HepG2 (cell line): Measurements from ENCODE around the gene AQP11. TPM values are rescaled to one million over a fixed set of nuclear protein-coding genes. Genes with fewer than 3 reads are reported as not detected.

Source experiments
- ARHGAP35 ChIP-seq: sonication (generic); formaldehyde crosslinking; IDR thresholded peaks from 2 replicates; pipeline ENCODE4 v1.9.0; 2022; ENCODE audit warnings: mild to moderate bottlenecking, inconsistent platforms, moderate library complexity, missing genetic modification reagents, borderline replicate concordance
- BRCA1 ChIP-seq: sonication (generic); formaldehyde crosslinking; IDR thresholded peaks from 2 replicates; pipeline ENCODE4 v1.4.0; 2020; ENCODE audit warnings: missing genetic modification reagents
- FOXA1 ChIP-seq, 2 experiments: fragments of 450-650 bp in 1 of 2; sonication (generic) in 1 of 2; formaldehyde crosslinking in 1 of 2; IDR thresholded peaks; 2 replicates each; pipeline versions ENCODE4 v1.4.0 to v1.6.1; 2016 to 2020; ENCODE audit warnings: missing genetic modification reagents in 1 of 2
- KDM1A ChIP-seq: IDR thresholded peaks from 2 replicates; pipeline ENCODE4 v1.6.1; 2016; ENCODE audit warnings: missing compliant biosample characterization
- NR1H2 ChIP-seq: sonication (generic); formaldehyde crosslinking; IDR thresholded peaks from 2 replicates; pipeline ENCODE4 v1.8.1; 2022; ENCODE audit warnings: low read depth, missing genetic modification reagents, borderline replicate concordance
- RFXANK ChIP-seq: IDR thresholded peaks from 2 replicates; pipeline ENCODE4 v1.6.1; 2016
- SP2 ChIP-seq: sonication (generic); formaldehyde crosslinking; IDR thresholded peaks from 2 replicates; pipeline ENCODE4 v1.5.1; 2020; ENCODE audit warnings: mild to moderate bottlenecking, missing genetic modification reagents
- ZNF678 ChIP-seq: sonication (generic); formaldehyde crosslinking; IDR thresholded peaks from 2 replicates; pipeline ENCODE4 v1.4.0; 2020; ENCODE audit warnings: mild to moderate bottlenecking, missing genetic modification reagents
- ZNF746 ChIP-seq: sonication (generic); formaldehyde crosslinking; IDR thresholded peaks from 2 replicates; pipeline ENCODE4 v1.8.0; 2022; ENCODE audit warnings: mild to moderate bottlenecking, missing genetic modification reagents
- ZNF777 ChIP-seq: sonication (generic); formaldehyde crosslinking; IDR thresholded peaks from 2 replicates; pipeline ENCODE4 v1.4.0; 2020; ENCODE audit warnings: missing genetic modification reagents
- polyA plus RNA-seq, 8 experiments: library from polyadenylated mRNA; depleted of rRNA in 3 of 8; stranded (reverse) in 7 of 8; unstranded in 1 of 8; fragments of >200 nt; fragmentation: Illumina TruSeq in 4 of 8; extraction: Trizol in 4 of 8; gene quantifications; 2 replicates each; pipeline versions ENCODE4 v1.2.1 to v1.2.3, GENCODE V29; 2011 to 2016; ENCODE audit warnings: low read depth in 4 of 8, missing spikeins in 1 of 8, mixed read lengths in 1 of 8; ENCODE audit not compliant: insufficient read depth in 1 of 8
- total RNA-seq, 5 experiments: library from RNA; depleted of rRNA; stranded (reverse); fragments of >200 nt; fragmentation: Illumina TruSeq; extraction: Trizol; gene quantifications; 2 replicates each; pipeline ENCODE4 v1.2.3, GENCODE V29; 2016; ENCODE audit warnings: low read depth in 1 of 5
- TF ChIP-seq, protein P1 (sequence below): sonication (generic); formaldehyde crosslinking; IDR thresholded peaks from 2 replicates; pipeline ENCODE4 v1.5.1; 2020; ENCODE audit warnings: mild to moderate bottlenecking, missing genetic modification reagents, borderline replicate concordance
- TF ChIP-seq, protein P2 (sequence below): sonication (generic); formaldehyde crosslinking; conservative IDR thresholded peaks from 2 replicates; pipeline ENCODE4 v1.8.0; 2022; ENCODE audit warnings: low read depth, missing genetic modification reagents
- TF ChIP-seq, protein P3 (sequence below): IDR thresholded peaks from 2 replicates; pipeline ENCODE4 v1.6.1; 2018; ENCODE audit warnings: missing genetic modification reagents
- TF ChIP-seq, protein P4 (sequence below): sonication (generic); formaldehyde crosslinking; IDR thresholded peaks from 2 replicates; pipeline ENCODE4 v1.8.1; 2023; ENCODE audit warnings: missing genetic modification reagents, inconsistent platforms, borderline replicate concordance
- TF ChIP-seq, protein P5 (sequence below): sonication (generic); formaldehyde crosslinking; IDR thresholded peaks from 2 replicates; pipeline ENCODE4 v1.4.0; 2020; ENCODE audit warnings: missing genetic modification reagents, mild to moderate bottlenecking, borderline replicate concordance
- TF ChIP-seq, protein P6 (sequence below): sonication (generic); formaldehyde crosslinking; IDR thresholded peaks from 2 replicates; pipeline ENCODE4 v1.4.0; 2020; ENCODE audit warnings: missing genetic modification reagents

The AQP11 gene
- total and polyA plus RNA-seq, 2 of the 13 experiments (the other 11 are each of a cell fraction or from before 2014, with no cell fraction given), result 10.4 to 15.3 TPM

DNA sequence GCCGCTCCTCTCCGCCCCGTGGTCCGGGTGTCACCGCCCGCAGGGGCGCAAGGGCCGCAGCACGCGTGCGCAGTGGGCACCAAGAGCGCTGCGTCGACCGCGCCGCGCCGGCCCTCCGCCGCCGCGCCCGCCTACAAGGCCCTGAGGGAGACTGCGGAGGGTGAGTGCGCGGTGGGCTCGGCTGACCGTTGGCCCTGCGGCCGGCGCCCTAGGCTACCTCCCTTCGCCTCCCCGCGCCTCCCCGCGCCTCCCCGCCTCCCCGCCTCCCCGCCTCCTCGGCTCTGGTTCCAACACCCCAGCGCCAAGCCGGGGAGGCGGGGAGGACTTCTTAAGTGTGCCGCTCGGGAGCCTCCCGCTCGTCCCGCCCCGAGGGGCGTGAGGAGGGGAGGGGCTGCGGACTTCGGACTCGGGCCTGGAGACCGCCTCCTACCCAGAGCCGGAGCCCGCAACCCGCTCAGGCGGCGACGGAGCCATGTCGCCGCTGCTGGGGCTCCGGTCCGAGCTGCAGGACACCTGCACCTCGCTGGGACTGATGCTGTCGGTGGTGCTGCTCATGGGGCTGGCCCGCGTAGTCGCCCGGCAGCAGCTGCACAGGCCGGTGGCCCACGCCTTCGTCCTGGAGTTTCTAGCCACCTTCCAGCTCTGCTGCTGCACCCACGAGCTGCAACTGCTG is at the start of gene AQP11 (continued):
- TF ChIP-seq, protein P1, sequence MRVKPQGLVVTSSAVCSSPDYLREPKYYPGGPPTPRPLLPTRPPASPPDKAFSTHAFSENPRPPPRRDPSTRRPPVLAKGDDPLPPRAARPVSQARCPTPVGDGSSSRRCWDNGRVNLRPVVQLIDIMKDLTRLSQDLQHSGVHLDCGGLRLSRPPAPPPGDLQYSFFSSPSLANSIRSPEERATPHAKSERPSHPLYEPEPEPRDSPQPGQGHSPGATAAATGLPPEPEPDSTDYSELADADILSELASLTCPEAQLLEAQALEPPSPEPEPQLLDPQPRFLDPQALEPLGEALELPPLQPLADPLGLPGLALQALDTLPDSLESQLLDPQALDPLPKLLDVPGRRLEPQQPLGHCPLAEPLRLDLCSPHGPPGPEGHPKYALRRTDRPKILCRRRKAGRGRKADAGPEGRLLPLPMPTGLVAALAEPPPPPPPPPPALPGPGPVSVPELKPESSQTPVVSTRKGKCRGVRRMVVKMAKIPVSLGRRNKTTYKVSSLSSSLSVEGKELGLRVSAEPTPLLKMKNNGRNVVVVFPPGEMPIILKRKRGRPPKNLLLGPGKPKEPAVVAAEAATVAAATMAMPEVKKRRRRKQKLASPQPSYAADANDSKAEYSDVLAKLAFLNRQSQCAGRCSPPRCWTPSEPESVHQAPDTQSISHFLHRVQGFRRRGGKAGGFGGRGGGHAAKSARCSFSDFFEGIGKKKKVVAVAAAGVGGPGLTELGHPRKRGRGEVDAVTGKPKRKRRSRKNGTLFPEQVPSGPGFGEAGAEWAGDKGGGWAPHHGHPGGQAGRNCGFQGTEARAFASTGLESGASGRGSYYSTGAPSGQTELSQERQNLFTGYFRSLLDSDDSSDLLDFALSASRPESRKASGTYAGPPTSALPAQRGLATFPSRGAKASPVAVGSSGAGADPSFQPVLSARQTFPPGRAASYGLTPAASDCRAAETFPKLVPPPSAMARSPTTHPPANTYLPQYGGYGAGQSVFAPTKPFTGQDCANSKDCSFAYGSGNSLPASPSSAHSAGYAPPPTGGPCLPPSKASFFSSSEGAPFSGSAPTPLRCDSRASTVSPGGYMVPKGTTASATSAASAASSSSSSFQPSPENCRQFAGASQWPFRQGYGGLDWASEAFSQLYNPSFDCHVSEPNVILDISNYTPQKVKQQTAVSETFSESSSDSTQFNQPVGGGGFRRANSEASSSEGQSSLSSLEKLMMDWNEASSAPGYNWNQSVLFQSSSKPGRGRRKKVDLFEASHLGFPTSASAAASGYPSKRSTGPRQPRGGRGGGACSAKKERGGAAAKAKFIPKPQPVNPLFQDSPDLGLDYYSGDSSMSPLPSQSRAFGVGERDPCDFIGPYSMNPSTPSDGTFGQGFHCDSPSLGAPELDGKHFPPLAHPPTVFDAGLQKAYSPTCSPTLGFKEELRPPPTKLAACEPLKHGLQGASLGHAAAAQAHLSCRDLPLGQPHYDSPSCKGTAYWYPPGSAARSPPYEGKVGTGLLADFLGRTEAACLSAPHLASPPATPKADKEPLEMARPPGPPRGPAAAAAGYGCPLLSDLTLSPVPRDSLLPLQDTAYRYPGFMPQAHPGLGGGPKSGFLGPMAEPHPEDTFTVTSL (CRISPR knock-in tag), result no peak
- no peak for TF ChIP-seq KDM1A (CRISPR knock-in tag)
- TF ChIP-seq BRCA1 (CRISPR knock-in tag), result no peak
- no peak for TF ChIP-seq NR1H2 (CRISPR knock-in tag)
- no peak for TF ChIP-seq RFXANK (CRISPR knock-in tag)
- TF ChIP-seq, protein P2, sequence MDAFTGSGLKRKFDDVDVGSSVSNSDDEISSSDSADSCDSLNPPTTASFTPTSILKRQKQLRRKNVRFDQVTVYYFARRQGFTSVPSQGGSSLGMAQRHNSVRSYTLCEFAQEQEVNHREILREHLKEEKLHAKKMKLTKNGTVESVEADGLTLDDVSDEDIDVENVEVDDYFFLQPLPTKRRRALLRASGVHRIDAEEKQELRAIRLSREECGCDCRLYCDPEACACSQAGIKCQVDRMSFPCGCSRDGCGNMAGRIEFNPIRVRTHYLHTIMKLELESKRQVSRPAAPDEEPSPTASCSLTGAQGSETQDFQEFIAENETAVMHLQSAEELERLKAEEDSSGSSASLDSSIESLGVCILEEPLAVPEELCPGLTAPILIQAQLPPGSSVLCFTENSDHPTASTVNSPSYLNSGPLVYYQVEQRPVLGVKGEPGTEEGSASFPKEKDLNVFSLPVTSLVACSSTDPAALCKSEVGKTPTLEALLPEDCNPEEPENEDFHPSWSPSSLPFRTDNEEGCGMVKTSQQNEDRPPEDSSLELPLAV (CRISPR knock-in tag), result no peak
- no peak; the same call in 1 of the 2 replicates for TF ChIP-seq SP2 (CRISPR knock-in tag)
- TF ChIP-seq FOXA1 (IDR thresholded peaks at IDR 0.05), result no peak
- peak; percentile 32; the same call in 1 of the 2 replicates for TF ChIP-seq FOXA1 (CRISPR knock-in tag; IDR thresholded peaks at IDR 0.05)
- peak; percentile 80; the same call in 1 of the 2 replicates for TF ChIP-seq ZNF746 (CRISPR knock-in tag)
- TF ChIP-seq ARHGAP35 (CRISPR knock-in tag), result no peak; the same call in 1 of the 2 replicates
- TF ChIP-seq, protein P3, sequence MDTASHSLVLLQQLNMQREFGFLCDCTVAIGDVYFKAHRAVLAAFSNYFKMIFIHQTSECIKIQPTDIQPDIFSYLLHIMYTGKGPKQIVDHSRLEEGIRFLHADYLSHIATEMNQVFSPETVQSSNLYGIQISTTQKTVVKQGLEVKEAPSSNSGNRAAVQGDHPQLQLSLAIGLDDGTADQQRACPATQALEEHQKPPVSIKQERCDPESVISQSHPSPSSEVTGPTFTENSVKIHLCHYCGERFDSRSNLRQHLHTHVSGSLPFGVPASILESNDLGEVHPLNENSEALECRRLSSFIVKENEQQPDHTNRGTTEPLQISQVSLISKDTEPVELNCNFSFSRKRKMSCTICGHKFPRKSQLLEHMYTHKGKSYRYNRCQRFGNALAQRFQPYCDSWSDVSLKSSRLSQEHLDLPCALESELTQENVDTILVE (CRISPR knock-in tag), result peak; percentile 66; the same call in 1 of the 2 replicates
- TF ChIP-seq, protein P4, sequence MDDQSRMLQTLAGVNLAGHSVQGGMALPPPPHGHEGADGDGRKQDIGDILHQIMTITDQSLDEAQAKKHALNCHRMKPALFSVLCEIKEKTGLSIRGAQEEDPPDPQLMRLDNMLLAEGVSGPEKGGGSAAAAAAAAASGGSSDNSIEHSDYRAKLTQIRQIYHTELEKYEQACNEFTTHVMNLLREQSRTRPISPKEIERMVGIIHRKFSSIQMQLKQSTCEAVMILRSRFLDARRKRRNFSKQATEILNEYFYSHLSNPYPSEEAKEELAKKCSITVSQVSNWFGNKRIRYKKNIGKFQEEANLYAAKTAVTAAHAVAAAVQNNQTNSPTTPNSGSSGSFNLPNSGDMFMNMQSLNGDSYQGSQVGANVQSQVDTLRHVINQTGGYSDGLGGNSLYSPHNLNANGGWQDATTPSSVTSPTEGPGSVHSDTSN (CRISPR knock-in tag), result no peak
- TF ChIP-seq ZNF777 (CRISPR knock-in tag), result no peak
- TF ChIP-seq, protein P5, sequence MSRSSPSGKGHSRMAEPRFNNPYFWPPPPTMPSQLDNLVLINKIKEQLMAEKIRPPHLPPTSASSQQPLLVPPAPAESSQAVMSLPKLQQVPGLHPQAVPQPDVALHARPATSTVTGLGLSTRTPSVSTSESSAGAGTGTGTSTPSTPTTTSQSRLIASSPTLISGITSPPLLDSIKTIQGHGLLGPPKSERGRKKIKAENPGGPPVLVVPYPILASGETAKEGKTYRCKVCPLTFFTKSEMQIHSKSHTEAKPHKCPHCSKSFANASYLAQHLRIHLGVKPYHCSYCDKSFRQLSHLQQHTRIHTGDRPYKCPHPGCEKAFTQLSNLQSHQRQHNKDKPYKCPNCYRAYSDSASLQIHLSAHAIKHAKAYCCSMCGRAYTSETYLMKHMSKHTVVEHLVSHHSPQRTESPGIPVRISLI, result no peak
- no peak for TF ChIP-seq ZNF678 (CRISPR knock-in tag)
- TF ChIP-seq, protein P6, sequence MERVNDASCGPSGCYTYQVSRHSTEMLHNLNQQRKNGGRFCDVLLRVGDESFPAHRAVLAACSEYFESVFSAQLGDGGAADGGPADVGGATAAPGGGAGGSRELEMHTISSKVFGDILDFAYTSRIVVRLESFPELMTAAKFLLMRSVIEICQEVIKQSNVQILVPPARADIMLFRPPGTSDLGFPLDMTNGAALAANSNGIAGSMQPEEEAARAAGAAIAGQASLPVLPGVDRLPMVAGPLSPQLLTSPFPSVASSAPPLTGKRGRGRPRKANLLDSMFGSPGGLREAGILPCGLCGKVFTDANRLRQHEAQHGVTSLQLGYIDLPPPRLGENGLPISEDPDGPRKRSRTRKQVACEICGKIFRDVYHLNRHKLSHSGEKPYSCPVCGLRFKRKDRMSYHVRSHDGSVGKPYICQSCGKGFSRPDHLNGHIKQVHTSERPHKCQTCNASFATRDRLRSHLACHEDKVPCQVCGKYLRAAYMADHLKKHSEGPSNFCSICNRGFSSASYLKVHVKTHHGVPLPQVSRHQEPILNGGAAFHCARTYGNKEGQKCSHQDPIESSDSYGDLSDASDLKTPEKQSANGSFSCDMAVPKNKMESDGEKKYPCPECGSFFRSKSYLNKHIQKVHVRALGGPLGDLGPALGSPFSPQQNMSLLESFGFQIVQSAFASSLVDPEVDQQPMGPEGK, result peak; percentile 38
